HG02798 (cell line): ENCODE measurements around the gene ZNF599.

ENCODE experiments used
- ATAC-seq: cut with Tn5 transposase; IDR thresholded peaks from one replicate; pipeline ENCODE4 v1.9.1; 2021; ENCODE audit warnings: mild to moderate bottlenecking; ENCODE audit not compliant: unreplicated experiment, poor library complexity

ZNF599 gene

GRCh38 chr19:34757441-34757840, 15.6 kb downstream of the ZNF599 start:
- no peak for ATAC-seq

DNA sequence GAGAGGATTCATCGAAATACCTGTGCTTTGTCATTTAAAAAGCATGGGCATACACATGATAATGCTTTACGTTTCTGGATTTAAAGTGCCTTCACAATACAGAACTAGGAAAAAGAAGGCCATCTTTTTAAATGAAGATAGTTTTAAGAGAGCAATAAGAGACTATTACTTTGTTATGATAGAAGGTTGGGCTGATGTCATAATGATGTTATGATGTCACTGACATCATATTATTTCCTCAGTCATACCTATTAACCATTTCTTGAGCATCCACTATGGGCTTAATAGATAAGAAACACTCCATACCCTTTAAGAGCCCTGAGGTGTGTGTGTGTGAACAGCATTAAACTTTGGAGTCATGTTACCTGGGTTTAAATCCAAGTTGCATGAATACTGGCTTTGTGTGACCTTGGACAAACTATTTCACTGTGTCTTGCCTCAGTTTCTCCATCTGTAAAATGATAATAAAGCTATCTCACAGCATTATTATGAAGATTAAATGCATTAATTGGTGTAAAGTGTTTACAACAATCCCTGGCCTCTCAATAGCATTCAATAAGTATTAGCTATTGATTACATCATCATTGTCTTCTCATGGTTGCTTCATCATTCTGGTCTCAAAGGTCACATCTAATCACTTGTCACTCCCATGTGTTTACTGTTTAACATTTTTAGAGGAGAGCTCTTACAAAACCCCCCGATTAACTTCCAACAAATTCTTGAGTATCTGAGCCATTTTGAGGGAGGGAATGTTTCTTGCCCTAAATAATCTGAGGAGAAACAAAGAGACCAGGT, 27.9 kb downstream of the ZNF599 start:
- ATAC-seq = no peak

DNA sequence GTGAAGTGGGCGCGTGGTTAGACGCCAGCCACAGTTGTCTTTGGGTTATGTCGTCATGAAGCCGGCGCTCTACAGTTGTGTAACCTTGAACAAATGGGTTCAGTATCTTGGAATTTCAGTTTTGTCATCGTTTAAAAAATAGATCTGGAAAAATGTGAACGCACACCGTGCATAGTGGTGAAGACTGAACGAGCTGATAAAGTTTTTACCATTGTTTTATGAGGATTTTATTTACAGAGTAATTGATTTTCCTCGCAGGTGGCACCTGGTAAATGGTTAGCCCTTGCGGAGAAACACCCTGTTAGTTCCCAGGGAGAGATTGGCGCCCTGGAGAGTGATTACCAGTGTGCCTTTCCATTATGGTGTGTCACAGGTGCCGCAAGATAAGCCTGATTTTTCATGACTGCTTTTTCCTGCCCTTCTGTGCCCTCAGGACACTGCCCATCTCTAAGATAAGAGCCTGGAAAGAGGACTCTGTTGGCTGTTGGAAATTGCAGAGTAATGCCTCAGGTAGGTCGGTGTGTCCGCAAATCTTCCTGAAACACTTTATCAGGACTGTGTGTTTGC, 38.4 kb downstream of the ZNF599 start:
- no peak for ATAC-seq

DNA sequence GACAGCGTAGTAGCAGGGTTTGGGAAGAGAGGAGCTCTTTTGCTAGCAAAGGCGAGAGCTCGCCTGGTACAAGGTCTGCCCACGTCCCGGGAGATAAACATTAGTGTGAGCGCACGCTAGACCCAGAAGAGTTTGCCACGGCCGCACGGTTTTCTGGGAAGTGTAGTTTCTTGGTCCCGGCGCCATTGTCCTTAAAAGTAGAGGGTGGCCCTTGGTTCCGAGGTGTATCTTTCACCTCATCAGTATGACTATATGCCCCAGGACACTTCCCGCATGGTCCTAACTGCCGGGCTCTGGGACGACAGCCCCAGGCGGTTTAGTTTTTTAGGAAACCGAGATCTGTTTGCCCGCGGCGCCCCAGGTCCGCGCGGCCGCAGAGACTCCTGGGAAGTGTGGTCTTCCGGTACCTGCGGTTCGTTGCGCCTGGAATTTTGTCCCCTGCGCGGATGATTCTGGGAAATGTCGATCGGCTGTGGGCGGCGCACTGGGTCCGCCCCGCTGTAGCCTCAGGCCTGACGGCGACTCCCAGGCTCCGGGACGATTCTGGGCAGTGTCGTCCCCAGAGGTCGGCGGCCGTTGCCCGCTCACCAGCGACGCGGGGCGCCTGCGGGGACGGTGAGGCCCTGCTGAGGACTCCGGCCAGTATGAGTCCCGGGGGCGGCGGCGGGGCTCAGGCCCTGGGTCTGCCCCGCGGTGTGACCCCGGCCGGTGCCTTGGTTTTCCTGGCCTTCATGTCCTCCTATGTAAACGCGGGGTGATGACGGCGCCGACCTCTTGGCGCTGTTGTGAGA, 39.1 kb downstream of the ZNF599 start, which contains the start of gene ZNF181:
Gene ZNF181 (plus strand): TSS at position 498 of the 791 bp plus-strand sequence. CDS start 795 bp downstream, outside the sequence.
- peak; percentile 87 for ATAC-seq

GRCh38 chr19:34733266-34733745, 39.7 kb downstream of the ZNF599 start:
- ATAC-seq = peak; percentile 6

- no peak for ATAC-seq
Observed at GRCh38 chr19:34732612-34733211, 40.3 kb downstream of the ZNF599 start.

GRCh38 chr19:34731964-34732363, 41.1 kb downstream of the ZNF599 start:
- no peak for ATAC-seq

DNA sequence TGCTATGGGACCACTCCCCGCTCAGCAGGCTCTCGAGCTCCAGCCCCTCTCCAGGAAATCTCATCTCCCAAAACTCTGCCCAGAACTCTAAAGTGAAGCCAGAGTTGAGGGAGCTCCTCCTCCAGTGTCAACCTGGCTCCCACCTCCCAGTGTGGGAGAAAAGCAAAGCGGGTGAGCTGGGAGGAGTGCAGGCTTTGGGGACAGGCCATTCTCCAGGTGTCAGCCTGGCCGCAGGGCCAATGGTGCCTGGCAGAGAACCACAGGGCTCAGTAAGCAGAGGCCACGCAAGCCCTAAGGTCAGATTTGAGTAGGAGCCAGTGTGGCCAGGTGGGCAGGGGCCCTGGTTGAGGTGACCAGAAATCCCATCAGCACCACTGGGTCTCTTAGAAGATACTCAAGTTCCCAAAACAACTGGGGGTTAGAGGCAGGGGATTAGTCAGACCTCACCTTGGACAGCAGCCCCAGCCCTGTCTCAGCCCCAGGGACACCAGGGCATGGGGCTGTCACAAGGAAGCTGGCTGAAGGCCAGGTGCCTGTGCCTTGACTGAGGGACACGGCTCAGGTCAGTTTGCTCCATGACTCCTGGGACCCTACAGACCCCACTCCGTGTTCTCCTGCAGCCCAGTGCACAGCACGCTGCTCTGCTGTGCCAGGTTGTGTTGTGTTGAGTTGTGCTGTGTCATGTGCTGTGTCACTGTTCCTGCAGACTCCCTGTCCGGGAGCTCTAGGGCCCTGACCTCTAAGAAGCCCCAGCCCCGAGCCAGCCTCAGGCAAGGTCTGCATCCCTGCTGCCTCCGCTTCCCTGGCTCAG, 41.8 kb downstream of the ZNF599 start:
- ATAC-seq = no peak

- no peak for ATAC-seq
Observed at GRCh38 chr19:34725400-34725799, 47.6 kb downstream of the ZNF599 start.

DNA sequence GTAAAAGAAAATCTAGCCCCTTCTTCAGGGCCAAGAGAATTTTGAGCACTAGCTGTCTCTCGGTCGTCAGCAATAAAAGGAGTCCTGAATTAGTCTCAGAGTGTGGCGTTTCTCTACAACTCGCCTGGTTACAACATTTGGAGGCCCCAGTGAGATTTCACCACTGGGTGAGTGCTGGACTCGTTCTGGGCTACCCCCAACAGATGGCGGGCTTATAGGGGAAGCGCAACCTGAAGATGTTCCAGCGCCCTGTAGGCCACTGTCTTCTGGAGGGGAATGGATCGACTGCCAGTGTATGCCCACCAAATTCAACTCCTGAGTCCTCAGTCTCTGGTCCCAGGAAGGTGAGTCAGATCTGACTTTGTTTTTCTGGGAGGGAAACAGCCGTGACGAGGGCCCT, 50.7 kb downstream of the ZNF599 start:
- no peak for ATAC-seq

- ATAC-seq = no peak
Observed at GRCh38 chr19:34715357-34715756, 57.7 kb downstream of the ZNF599 start.

GRCh38 chr19:34713262-34713637, 59.8 kb downstream of the ZNF599 start:
- no peak for ATAC-seq

GRCh38 chr19:34712395-34713261, 60.4 kb downstream of the ZNF599 start:
- ATAC-seq = no peak

- ATAC-seq = no peak
Observed at GRCh38 chr19:34711890-34712289, 61.1 kb downstream of the ZNF599 start.
